Measurements from ENCODE around the gene KLHL11.

The KLHL11 gene

GRCh38 chr17:41864836-41865595, at the start of gene KLHL11:
Gene KLHL11, minus strand, starts transcription at chr17:41865423. Its CDS starts 53 bp downstream, at chr17:41865370.
- DNase-seq, result peak; percentile 93

- no peak for DNase-seq
Measured at GRCh38 chr17:41915020-41915419, 49.8 kb upstream of the KLHL11 start.

GRCh38 chr17:41914358-41914766, 49.1 kb upstream of the KLHL11 start:
- no peak for DNase-seq

GRCh38 chr17:41913798-41914197, 48.6 kb upstream of the KLHL11 start:
- DNase-seq, result no peak

- no peak for DNase-seq
Measured at GRCh38 chr17:41912925-41913324, 47.7 kb upstream of the KLHL11 start.

- DNase-seq, result no peak
Measured at GRCh38 chr17:41910701-41911391, 45.6 kb upstream of the KLHL11 start.

- DNase-seq, result no peak
Measured at GRCh38 chr17:41909088-41909487, 43.9 kb upstream of the KLHL11 start.

GRCh38 chr17:41907633-41908539, 42.7 kb upstream of the KLHL11 start:
- DNase-seq, result no peak

- no peak for DNase-seq
Measured at GRCh38 chr17:41907185-41907556, 41.9 kb upstream of the KLHL11 start.

- no peak for DNase-seq
Measured at GRCh38 chr17:41906465-41907184, 41.4 kb upstream of the KLHL11 start.

GRCh38 chr17:41905172-41905571, 39.9 kb upstream of the KLHL11 start:
- no peak for DNase-seq

GRCh38 chr17:41904242-41904841, 39.1 kb upstream of the KLHL11 start:
- DNase-seq, result no peak

GRCh38 chr17:41901646-41902045, 36.4 kb upstream of the KLHL11 start:
- no peak for DNase-seq

- no peak for DNase-seq
Measured at GRCh38 chr17:41896726-41897125, 31.5 kb upstream of the KLHL11 start.

- DNase-seq, result no peak
Measured at GRCh38 chr17:41895617-41896016, 30.4 kb upstream of the KLHL11 start.

GRCh38 chr17:41894791-41895331, 29.6 kb upstream of the KLHL11 start:
- no peak for DNase-seq

- no peak for DNase-seq
Measured at GRCh38 chr17:41893384-41893783, 28.2 kb upstream of the KLHL11 start.

- no peak for DNase-seq
Measured at GRCh38 chr17:41892021-41892376, 26.8 kb upstream of the KLHL11 start.

- no peak for DNase-seq
Measured at GRCh38 chr17:41891135-41892020, 26.2 kb upstream of the KLHL11 start.

GRCh38 chr17:41888332-41888965, 23.2 kb upstream of the KLHL11 start:
- no peak for DNase-seq

GRCh38 chr17:41885733-41886132, 20.5 kb upstream of the KLHL11 start:
- no peak for DNase-seq

Data from stimulated activated CD4-positive, alpha-beta T cell treated with anti-CD3 and anti-CD28 coated beads, Interleukin-15, amount 100 ng/mL, for 24 hours (primary cell).